Tibial artery (tissue), 4 donors: ENCODE measurements around the gene CTR9.

Source experiments
- DNase-seq, 2 donors: peaks; one replicate each; pipeline ENCODE4 v3.0.0-alpha.2; 2019
- H3K27ac ChIP-seq, 2 donors: fragments of 200-600 bp; sonication (generic) in 1 of 2; 1 replicate in 1 of 2; 2 replicates in 1 of 2; pipeline ENCODE4 v1.5.1; 2018 to 2019; ENCODE audit warnings: mild to moderate bottlenecking in 1 of 2
- H3K27me3 ChIP-seq, 2 donors: fragments of 200-600 bp; sonication (generic) in 1 of 2; one replicate each; pipeline versions ENCODE4 v1.5.1 to v1.6.0; 2016 to 2019
- H3K36me3 ChIP-seq, 3 donors: fragments of 200-600 bp; sonication (generic) in 2 of 3; one replicate each; pipeline ENCODE4 v1.5.1; 2016 to 2019; ENCODE audit warnings: mild to moderate bottlenecking in 2 of 3
- H3K4me1 ChIP-seq, 4 donors: fragments of 200-600 bp; sonication (generic) in 2 of 4; 1 replicate in 3 of 4; 2 replicates in 1 of 4; pipeline ENCODE4 v1.5.1; 2016 to 2019
- H3K4me3 ChIP-seq, 2 donors: fragments of 200-600 bp; sonication (generic) in 1 of 2; 1 replicate in 1 of 2; 2 replicates in 1 of 2; pipeline ENCODE4 v1.5.1; 2018 to 2019; ENCODE audit warnings: mild to moderate bottlenecking in 2 of 2
- H3K9me3 ChIP-seq, 3 donors: fragments of 200-600 bp; sonication (generic) in 1 of 3; one replicate each; pipeline ENCODE4 v1.5.1; 2016 to 2019
- CTCF ChIP-seq, 2 experiments: fragments of 200-600 bp in 1 of 2; fragments of 450-650 bp in 1 of 2; IDR thresholded peaks; one replicate each; pipeline ENCODE4 v1.5.1; 2017 to 2019; ENCODE audit warnings: antibody characterized with exemption in 2 of 2, mild to moderate bottlenecking in 1 of 2, moderate library complexity in 1 of 2
- intact Hi-C: fragments of 100-400 bp; cut with DNase I; formaldehyde crosslinking; loops from one replicate; pipeline ENCODE4 v1.15.0; 2023; ENCODE audit warnings: low total_unique reads

The CTR9 gene

GRCh38 chr11:10750838-10751580 lies at the start of gene CTR9:
Gene CTR9, plus strand, starts transcription at chr11:10751246. Its CDS starts 167 bp downstream, at chr11:10751413.
- Histone ChIP-seq H3K4me1 (peaks cover 0 to 25% (median 10%) of the 10 kb centered on the region in 4 donors), H3K27ac (peak within 1 kb of the TSS; percentile 85 to 90), H3K27me3 (no peaks in the 10 kb centered on the region), H3K4me3 (peak within 1 kb of the TSS; percentile 79 to 86), H3K36me3 (peaks cover 19 to 33% (median 20%) of the 10 kb centered on the region in 3 donors), H3K9me3 (no peaks in the 10 kb centered on the region)
- intact Hi-C loops, result no loop called here
- DNase-seq, result peak; percentile 90 to 96
- no peak for TF ChIP-seq CTCF (IDR thresholded peaks at IDR 0.05)

- H3K4me3 ChIP-seq, result no peak overlapping the region
- H3K9me3 ChIP-seq, result no peaks in the 10 kb centered on the region
- no peak for TF ChIP-seq CTCF (IDR thresholded peaks at IDR 0.05)
- H3K27ac ChIP-seq, result no peak overlapping the region
- H3K4me1 ChIP-seq, result peaks cover 5 to 22% (median 10%) of the 10 kb centered on the region in 4 donors
- DNase-seq, result no peak
- no peaks in the 10 kb centered on the region for H3K27me3 ChIP-seq
- no peaks in the 10 kb centered on the region for H3K36me3 ChIP-seq
- intact Hi-C loops, result no loop called here
Measured at GRCh38 chr11:10701982-10702381, 49.1 kb upstream of the CTR9 start.

GRCh38 chr11:10708131-10708530 lies 42.9 kb upstream of the CTR9 start:
- intact Hi-C loops, result no loop called here
- Histone ChIP-seq H3K4me1 (no peaks in the 10 kb centered on the region), H3K27ac (no peak overlapping the region)

GRCh38 chr11:10709299-10710086 lies 41.6 kb upstream of the CTR9 start:
- no peak overlapping the region for H3K27ac ChIP-seq
- no peaks in the 10 kb centered on the region for H3K36me3 ChIP-seq
- no peak for DNase-seq
- no peak overlapping the region for H3K4me3 ChIP-seq
- intact Hi-C loops, result no loop called here
- no peaks in the 10 kb centered on the region for H3K27me3 ChIP-seq
- H3K4me1 ChIP-seq, result no peaks in the 10 kb centered on the region
- H3K9me3 ChIP-seq, result no peaks in the 10 kb centered on the region
- no peak for TF ChIP-seq CTCF (IDR thresholded peaks at IDR 0.05)

More at GRCh38 chr11:10708131-10708530, 42.9 kb upstream of the CTR9 start:
- no peak overlapping the region for H3K4me3 ChIP-seq
- H3K27me3 ChIP-seq, result no peaks in the 10 kb centered on the region
- H3K9me3 ChIP-seq, result no peaks in the 10 kb centered on the region
- no peaks in the 10 kb centered on the region for H3K36me3 ChIP-seq
- no peak for TF ChIP-seq CTCF (IDR thresholded peaks at IDR 0.05)
- DNase-seq, result no peak

GRCh38 chr11:10715571-10715970 lies 35.5 kb upstream of the CTR9 start:
- Histone ChIP-seq H3K4me3 (no peak overlapping the region), H3K27me3 (no peaks in the 10 kb centered on the region), H3K9me3 (no peaks in the 10 kb centered on the region), H3K27ac (no peak overlapping the region), H3K4me1 (no peaks in the 10 kb centered on the region), H3K36me3 (no peaks in the 10 kb centered on the region)
- no peak for TF ChIP-seq CTCF (IDR thresholded peaks at IDR 0.05)
- intact Hi-C loops, result no loop called here
- no peak for DNase-seq
